Epidermal melanocyte (primary cell): ENCODE data around the gene PEAR1.

ENCODE experiments used
- DNase-seq: peaks from one replicate; pipeline ENCODE4 v3.0.0; 2011; ENCODE audit warnings: low spot score; ENCODE audit not compliant: insufficient read length

Gene PEAR1

GRCh38 chr1:156893048-156893953, at the start of gene PEAR1:
PEAR1 (plus strand) TSS chr1:156893718; CDS start chr1:156903927, 10,209 bp downstream.
- no peak for DNase-seq

GRCh38 chr1:156844102-156844501, 49.4 kb upstream of the PEAR1 start:
- DNase-seq, result no peak

DNA sequence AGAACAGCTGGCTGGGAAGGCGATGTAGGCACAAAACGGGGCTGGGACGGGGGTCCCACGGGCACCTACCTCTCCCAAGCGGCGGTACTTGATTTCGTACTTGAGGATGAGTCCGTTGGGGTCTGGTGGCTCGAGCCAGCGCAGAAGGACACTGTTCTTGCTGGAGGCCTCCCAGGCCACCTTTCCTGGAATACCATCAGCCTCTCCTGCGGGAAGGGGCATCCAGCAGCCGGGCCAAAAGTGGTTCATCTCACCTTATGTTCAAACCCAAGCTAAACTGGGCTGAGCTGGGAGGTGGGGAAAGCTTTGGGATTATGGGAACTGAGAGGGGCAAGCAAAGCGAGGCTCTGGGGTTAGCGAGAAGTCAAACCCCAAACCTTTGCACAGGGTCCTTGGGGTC, 48.9 kb upstream of the PEAR1 start:
- DNase-seq, result no peak

DNA sequence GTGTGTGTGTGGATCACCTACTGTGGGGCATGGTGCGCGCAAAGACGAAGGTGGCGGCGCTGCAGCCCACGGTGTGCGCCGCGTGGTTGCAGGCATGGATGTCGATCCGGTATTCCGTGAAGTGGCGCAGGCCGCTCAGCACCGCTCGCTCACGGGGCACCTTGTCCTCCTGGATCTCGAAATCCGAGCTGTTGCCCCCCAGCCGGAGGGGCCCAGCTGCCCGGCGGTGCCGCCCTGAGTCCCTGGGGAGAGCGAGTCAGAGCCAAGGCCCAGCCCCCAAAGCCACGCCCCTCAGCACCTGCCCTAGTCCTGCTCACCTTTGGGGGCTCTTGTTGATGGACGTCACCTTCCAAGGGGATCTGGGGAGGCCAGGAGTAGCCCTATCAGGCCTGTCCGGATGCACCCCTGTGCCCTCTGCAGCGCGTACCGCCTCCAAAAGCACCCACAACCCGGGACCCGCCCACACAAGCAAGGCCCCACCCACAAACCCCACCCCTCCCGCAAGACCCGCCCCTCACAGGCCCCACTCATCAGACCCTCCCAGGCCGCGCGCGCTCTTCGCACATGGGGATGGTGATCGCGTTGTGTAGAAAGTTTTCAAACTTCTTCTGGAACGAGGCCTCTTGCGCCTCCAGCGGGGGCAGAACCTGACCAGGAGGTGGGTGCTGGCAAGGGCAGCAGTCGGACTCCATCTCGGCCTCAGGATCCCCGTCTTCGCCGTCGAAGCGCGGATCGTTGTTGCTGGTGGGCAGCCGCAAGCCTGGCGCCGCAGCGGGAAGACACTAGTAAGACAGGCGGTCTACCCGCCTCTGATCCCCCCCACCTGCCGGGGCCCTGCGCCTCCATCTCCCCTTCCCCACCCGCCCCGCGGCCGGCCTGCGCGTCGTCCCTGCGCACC, 48.2 kb upstream of the PEAR1 start:
- no peak for DNase-seq

GRCh38 chr1:156845953-156846545, 47.5 kb upstream of the PEAR1 start:
- no peak for DNase-seq

DNA sequence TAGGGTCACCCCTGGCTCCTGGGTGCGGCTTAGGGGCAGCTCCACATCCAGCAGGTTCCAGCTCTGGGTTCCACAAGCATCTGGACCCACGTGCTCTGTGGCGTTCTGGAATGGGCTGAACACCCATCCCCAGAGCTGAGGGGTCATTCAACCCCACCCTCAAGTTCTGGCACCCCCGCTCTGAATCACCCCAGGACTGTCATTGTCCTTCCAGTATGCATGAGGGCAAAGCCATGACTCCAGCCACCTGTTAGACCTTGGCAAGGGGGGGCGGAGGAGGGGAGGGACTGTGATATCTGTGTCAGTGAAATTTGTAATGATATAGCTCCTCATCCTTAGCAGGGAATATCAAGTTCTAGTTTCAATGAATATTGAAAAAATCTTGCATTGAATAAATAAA, 46.9 kb upstream of the PEAR1 start:
- DNase-seq, result no peak

DNA sequence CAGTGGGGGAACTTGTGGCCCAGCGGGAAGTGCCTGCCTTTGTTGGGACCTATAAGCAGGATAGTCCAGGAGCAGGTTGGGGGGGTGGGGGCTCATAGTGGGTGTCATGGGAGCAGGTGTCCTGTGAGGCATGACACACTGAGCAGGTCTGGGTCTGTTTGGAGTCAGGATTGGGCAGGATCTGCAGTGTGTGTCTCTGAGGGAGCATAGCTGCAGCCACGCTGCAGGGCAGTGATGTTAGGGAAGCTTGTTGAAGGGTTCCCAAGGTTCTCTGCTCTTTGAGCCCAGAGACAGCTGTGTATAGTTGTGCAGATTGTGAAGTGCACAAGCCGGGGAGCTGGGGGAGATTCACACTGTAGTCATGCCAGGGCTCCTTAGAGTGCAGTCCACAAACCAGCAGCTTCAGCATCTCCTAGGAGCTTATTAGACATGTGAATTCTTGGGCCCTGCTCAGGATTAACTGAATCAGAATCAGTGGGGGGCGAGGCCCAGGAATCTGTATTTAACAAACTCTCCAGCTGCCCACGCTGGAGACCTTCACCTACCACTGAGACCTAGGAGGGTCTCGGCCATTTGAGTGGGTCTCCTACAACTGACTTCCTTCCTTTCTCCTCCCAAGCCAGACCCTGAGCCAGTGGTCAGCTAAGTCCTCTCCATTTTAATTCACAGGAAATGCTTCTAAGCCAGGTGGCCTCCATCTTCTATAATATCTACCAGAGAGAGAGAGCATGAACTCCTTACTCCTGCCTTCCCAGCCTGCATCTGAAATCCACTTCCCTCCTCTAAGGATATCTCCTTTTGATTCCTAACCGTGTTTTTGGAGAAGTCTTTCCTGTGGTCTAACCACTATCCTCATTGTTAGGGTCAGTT, 45.7 kb upstream of the PEAR1 start:
- DNase-seq, result no peak

- no peak for DNase-seq
These were observed 44.9 kb upstream of the PEAR1 start for GRCh38 chr1:156848461-156849150.

GRCh38 chr1:156849151-156849496, 44.4 kb upstream of the PEAR1 start:
- no peak for DNase-seq

DNA sequence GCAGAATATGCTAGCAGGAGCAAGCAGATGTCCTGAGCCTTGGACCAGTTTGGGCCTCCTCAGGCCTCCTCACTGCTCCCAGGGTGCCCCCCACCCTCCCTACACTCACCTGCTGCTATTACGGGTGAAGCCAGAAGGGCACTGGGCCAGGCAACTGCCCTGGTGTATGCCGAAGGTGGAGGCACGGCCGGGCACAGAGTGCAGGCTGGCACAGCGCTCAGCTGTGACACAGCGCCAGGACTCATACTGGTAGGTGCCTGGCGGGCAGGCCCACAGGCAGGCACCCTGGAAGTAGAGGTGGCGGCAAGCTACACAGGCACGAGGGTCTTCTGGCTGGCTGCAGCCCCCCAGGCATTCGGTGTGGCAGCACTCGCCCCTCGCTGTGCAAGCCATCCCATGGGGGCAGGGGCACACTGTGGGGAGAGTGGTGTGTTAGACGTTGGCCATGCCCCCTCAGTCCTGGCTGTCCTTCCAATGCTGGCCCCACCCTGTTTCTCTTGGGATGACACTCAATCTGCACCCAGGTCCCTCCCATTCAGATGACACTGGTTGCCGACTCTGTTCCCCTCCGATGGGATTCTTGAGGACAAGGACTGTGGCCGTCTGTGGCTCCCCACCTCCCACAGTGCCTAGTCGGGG, 41.6 kb upstream of the PEAR1 start:
- DNase-seq, result no peak

DNA sequence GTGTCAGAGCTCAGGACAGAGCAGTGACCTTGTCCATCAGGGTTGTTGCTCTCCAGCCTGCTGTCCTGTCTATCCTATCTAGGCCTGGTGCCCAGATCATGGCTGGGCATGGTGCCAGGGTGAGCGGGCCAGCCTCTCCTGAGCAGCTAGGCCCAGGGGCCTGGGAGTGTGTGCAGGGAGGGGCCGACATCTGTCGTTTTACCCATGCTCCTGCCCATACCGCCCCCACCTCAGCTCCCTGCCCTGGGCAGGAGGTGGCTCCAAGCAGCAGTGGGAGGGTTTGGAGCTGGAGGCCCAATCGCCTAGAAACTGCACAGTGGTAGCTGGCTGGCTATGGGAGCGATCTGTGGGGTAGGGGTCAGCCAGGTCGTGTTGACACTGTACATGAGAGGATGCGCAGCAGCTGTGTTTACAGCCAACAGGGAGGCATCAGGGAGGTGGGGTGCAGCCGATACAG, 41.1 kb upstream of the PEAR1 start:
- DNase-seq, result no peak

- DNase-seq, result no peak
These were observed 39.8 kb upstream of the PEAR1 start for GRCh38 chr1:156853761-156854160.

GRCh38 chr1:156854634-156855033, 38.9 kb upstream of the PEAR1 start:
- no peak for DNase-seq

- no peak for DNase-seq
These were observed 37.2 kb upstream of the PEAR1 start for GRCh38 chr1:156856282-156856785.

GRCh38 chr1:156857532-156857931, 36.0 kb upstream of the PEAR1 start:
- no peak for DNase-seq

DNA sequence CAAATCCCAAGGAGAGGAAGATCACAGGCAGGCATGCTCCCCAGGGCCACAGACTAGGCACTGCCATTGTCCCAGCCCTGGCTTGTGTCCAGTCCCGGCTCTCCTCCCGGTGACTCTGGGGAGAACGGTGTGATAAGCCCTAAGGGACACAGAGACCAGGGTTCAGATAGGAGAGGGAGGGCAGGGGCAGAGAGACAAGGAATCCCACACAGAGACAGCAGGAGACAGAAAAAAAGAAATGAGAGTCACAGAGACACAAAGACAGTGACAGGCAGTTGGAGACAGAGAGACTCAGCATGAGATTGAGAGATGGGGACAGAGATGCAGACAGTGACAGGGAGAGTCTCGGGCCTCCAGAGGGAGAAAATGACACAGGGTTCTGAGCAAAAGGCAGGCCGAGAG, 35.0 kb upstream of the PEAR1 start:
- no peak for DNase-seq

DNA sequence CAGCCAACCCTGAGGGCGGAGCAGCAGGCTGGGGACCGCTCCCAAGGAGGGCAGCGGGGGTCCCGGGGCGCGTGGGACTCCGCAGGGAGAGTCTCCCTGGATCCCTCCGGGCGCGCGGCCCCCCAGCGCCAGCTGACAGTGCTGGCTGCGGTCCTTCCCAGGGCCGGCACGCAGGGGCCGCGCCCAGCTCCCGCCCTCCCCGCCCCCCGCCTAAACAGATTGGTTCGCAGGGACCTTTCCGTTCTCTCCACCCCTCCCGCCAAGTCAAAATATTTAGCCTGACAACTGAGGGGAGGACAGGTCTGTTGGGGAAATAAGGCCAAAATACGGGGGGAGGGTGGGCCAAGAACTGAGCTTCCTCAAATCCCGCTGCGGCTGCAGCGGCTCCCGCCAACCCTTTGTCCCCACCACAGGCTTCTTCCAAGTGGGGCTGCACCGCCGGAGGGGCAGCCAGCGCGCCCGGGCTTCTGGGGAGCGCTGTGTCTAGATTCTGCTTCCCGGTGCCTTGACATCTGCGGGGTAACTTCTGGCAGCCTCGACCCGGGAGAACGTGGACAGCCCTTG, 34.5 kb upstream of the PEAR1 start, which contains the start of gene INSRR:
TSS of gene INSRR (minus strand) at position 159 of the 564 bp plus-strand sequence. CDS start 496 bp downstream, outside the sequence.
- DNase-seq, result no peak

- DNase-seq, result no peak
These were observed 33.9 kb upstream of the PEAR1 start for GRCh38 chr1:156859523-156860112.
